A549 treated with RU486 at 1 μM for 4 hours (cell line): Measurements from ENCODE around the gene AGFG1. TPM values are rescaled to one million over a fixed set of nuclear protein-coding genes. Genes with fewer than 3 reads are reported as not detected.

Experiments used
- total RNA-seq: library from RNA; stranded (reverse); fragments of 200-300 nt; extraction: Qiagen RNA extraction; gene quantifications from 5 replicates; pipeline ENCODE4 v1.2.3, GENCODE V29; 2022; ENCODE audit warnings: low read depth

Gene AGFG1, protein sequence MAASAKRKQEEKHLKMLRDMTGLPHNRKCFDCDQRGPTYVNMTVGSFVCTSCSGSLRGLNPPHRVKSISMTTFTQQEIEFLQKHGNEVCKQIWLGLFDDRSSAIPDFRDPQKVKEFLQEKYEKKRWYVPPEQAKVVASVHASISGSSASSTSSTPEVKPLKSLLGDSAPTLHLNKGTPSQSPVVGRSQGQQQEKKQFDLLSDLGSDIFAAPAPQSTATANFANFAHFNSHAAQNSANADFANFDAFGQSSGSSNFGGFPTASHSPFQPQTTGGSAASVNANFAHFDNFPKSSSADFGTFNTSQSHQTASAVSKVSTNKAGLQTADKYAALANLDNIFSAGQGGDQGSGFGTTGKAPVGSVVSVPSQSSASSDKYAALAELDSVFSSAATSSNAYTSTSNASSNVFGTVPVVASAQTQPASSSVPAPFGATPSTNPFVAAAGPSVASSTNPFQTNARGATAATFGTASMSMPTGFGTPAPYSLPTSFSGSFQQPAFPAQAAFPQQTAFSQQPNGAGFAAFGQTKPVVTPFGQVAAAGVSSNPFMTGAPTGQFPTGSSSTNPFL
- total RNA-seq: 99.3 to 133 TPM (median 123 TPM) in 5 replicates

DNA sequence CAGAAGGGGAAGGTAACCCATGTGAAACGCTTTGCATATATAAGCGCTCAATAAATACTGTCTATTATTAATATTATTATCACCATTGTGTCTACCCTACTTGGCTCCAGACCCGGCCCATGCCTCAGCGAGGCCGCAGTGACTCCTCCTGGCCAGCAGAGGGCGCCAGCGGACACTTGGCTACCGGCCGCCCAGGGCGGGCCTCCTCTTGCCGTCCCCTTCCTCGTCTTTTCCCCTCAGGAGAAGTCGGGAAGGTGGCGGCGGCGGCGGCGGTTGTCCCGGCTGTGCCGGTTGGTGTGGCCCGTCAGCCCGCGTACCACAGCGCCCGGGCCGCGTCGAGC is at the start of gene AGFG1:
TSS of gene AGFG1 (plus strand) at position 233 of the 341 bp plus-strand sequence. CDS start 266 bp downstream, outside the sequence.

GRCh38 chr2:227598835-227599503 is 127.0 kb downstream of the AGFG1 start, which contains the start of gene SCYGR2:
Gene SCYGR2, plus strand, starts transcription at chr2:227598893. Its CDS starts 0 bp downstream, at chr2:227598893.

Other genes with a start within 250 kb of the AGFG1 start
- gene MFF, start 146.9 kb upstream of the AGFG1 start, total RNA-seq: 105 to 128 TPM (median 116 TPM) in 5 replicates
- gene TM4SF20, start 92.8 kb upstream of the AGFG1 start, total RNA-seq: 6.4 to 10.7 TPM (median 9.8 TPM) in 5 replicates
- gene SCYGR1, start 84.2 kb upstream of the AGFG1 start, total RNA-seq: not detected in 5 replicates
- gene SCYGR2, start 126.7 kb downstream of the AGFG1 start, total RNA-seq: not detected in 5 replicates
- gene SCYGR3, start 142.7 kb downstream of the AGFG1 start, total RNA-seq: not detected in 5 replicates
- gene SCYGR4, start 145.3 kb downstream of the AGFG1 start, total RNA-seq: not detected in 5 replicates
- gene SCYGR5, start 194.6 kb downstream of the AGFG1 start, total RNA-seq: not detected in 5 replicates
- 2.3 to 3.2 TPM (median 3.1 TPM) in 5 replicates for gene SLC19A3, start 245.9 kb downstream of the AGFG1 start, total RNA-seq